ENCODE measurements around the gene TBXA2R.

The TBXA2R gene

DNA sequence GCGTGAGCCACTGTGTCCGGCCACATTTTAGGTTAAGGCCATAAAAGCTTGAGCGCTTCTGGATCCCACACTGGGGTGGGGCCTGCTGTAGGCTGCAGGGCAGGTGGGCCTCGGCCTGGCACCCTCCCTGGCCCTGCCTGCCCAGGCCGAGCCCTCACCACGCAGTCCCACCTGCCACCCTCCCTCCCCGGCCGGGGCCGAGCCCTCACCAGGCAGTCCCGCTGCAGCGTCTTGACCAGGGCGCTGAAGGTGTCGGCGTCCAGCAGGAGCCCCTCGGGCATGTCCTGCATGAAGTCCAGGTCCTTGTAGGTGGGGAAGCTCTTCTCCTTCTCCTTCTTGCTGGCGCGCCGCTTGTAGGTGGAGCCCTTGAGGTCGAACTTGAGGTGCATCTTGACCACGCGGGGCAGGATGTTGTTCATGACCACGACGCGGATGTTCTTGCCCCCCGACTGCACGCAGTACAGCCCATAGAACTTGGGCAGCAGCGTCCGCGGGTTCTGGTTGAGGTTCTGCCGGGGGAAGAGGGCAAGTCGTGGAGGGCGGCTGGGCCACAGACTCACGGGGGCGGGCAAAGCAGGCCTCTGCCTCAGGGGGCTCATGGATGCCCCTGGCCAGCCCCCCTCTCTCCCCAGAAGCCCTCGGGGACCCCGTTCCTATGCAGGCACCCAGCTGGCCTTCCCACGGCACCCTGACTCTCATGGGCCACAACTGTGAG is 46.6 kb upstream of the TBXA2R start:
- Histone ChIP-seq H3K9ac (ENCODE audit: low read length) (no peak overlapping the region), H2AK5ac (ENCODE audit: low read length) (no peak overlapping the region), H3K4me2 (ENCODE audit: low read length) (no peak overlapping the region), H4K91ac (ENCODE audit: low read depth, low read length) (no peak overlapping the region), H2BK5ac (ENCODE audit: low read depth, low read length, poor library complexity) (no peak overlapping the region), H3K27ac (ENCODE audit: low read depth, low read length) (no peak overlapping the region), H3K4ac (ENCODE audit: low read depth, low read length) (no peak overlapping the region), H3K18ac (ENCODE audit: low read length) (no peak overlapping the region), H4K8ac (ENCODE audit: low read depth, low read length) (no peak overlapping the region), H3K4me1 (ENCODE audit: control insufficient read depth in 1 of 2, insufficient read depth in 2 of 2, low read length in 2 of 2) (no peaks in the 10 kb centered on the region), H3K79me1 (ENCODE audit: low read length) (no peaks in the 10 kb centered on the region), H3K9me3 (ENCODE audit: insufficient read depth, low read depth, low read length) (peaks cover 3% of the 10 kb centered on the region), H3K14ac (ENCODE audit: low read length) (no peak overlapping the region), H2BK120ac (ENCODE audit: insufficient read depth, low read length, poor library complexity) (no peak overlapping the region), H4K12ac (ENCODE audit: low read depth, low read length) (no peak overlapping the region), H2AFZ (ENCODE audit: insufficient read depth, low read length, poor library complexity) (no peak overlapping the region), H3K23ac (ENCODE audit: low read length) (no peak overlapping the region), H2BK12ac (ENCODE audit: low read length) (no peak overlapping the region), H3K4me3 (ENCODE audit: low read depth, low read length) (no peak overlapping the region), H3K36me3 (ENCODE audit: control insufficient read depth in 1 of 2, insufficient read depth in 2 of 2, low read length in 2 of 2) (peaks cover 73% of the 10 kb centered on the region in 2 experiments), H3K79me2 (ENCODE audit: control insufficient read depth, insufficient read depth, low read length, poor library complexity) (no peaks in the 10 kb centered on the region), H3K27me3 (ENCODE audit: insufficient read depth, low read length) (no peaks in the 10 kb centered on the region)
- DNase-seq, result no peak
- WGBS (ENCODE audit: extremely low coverage, insufficient coverage, insufficient read length), result no CpG with 5 or more reads among the region's 37 CpGs

DNA sequence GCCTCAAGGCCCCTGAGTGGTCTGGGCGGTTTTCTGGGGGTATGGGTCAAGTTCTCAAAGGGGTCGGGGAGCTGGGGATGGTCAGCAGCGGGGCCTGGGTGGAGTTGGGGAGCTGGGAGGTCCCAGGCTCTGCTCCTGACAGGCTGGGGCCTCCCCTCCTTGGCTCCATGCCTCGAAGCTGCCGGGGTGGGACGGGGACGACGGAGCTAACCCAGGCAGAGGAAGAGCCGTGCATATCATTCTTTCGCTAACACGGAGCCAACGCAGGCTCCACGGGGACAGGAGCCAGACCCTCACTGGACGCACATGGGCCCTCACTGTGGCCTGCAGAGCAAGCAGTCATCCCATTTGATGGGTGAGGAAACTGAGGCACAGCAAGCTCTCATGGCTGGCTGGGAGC is 45.7 kb upstream of the TBXA2R start:
- WGBS (ENCODE audit: extremely low coverage, insufficient coverage, insufficient read length), result no CpG with 5 or more reads among the region's 14 CpGs
- no peak overlapping the region for H2BK12ac ChIP-seq (ENCODE audit: low read length)
- H2BK5ac ChIP-seq (ENCODE audit: low read depth, low read length, poor library complexity), result no peak overlapping the region

DNA sequence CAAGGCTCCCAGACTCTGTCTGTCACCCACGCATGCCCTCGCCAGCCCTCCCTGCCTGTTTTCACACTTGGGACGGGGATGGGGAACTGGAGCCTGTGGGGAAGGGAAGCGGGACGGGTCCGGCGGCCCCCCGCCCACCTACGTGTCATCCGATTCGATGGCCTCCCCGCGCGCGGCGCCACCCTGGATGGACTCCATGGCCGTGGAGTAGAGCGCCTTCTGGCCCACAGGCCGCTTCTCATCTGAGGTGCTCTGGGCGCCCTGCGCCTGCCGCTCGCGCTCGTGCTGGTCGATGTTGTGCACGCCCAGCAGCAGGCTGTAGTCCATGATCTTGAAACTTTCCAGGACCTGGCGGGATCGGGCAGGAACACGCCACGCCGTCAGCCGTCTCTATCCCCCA is 45.0 kb upstream of the TBXA2R start:
- no peak overlapping the region for H3K27ac ChIP-seq (ENCODE audit: low read depth, low read length)
- no peaks in the 10 kb centered on the region for H3K9me3 ChIP-seq (ENCODE audit: insufficient read depth, low read depth, low read length)
- peaks cover 64 to 69% of the 10 kb centered on the region in 2 experiments for H3K36me3 ChIP-seq (ENCODE audit: control insufficient read depth in 1 of 2, insufficient read depth in 2 of 2, low read length in 2 of 2)
- no peak overlapping the region for H3K4me2 ChIP-seq (ENCODE audit: low read length)
- no peak overlapping the region for H2AK5ac ChIP-seq (ENCODE audit: low read length)
- H3K18ac ChIP-seq (ENCODE audit: low read length), result no peak overlapping the region
- no peak overlapping the region for H2BK5ac ChIP-seq (ENCODE audit: low read depth, low read length, poor library complexity)
- no peak overlapping the region for H3K4me3 ChIP-seq (ENCODE audit: low read depth, low read length)
- H3K14ac ChIP-seq (ENCODE audit: low read length), result no peak overlapping the region
- H3K79me1 ChIP-seq (ENCODE audit: low read length), result no peaks in the 10 kb centered on the region
- no peaks in the 10 kb centered on the region for H3K79me2 ChIP-seq (ENCODE audit: control insufficient read depth, insufficient read depth, low read length, poor library complexity)
- H2AFZ ChIP-seq (ENCODE audit: insufficient read depth, low read length, poor library complexity), result no peak overlapping the region
- no peaks in the 10 kb centered on the region for H3K27me3 ChIP-seq (ENCODE audit: insufficient read depth, low read length)
- no peak overlapping the region for H3K23ac ChIP-seq (ENCODE audit: low read length)
- H4K8ac ChIP-seq (ENCODE audit: low read depth, low read length), result no peak overlapping the region
- H3K4ac ChIP-seq (ENCODE audit: low read depth, low read length), result no peak overlapping the region
- H3K9ac ChIP-seq (ENCODE audit: low read length), result no peak overlapping the region
- DNase-seq, result no peak
- no peak overlapping the region for H4K12ac ChIP-seq (ENCODE audit: low read depth, low read length)
- no peaks in the 10 kb centered on the region for H3K4me1 ChIP-seq (ENCODE audit: control insufficient read depth in 1 of 2, insufficient read depth in 2 of 2, low read length in 2 of 2)
- WGBS (ENCODE audit: extremely low coverage, insufficient coverage, insufficient read length), result no CpG with 5 or more reads among the region's 33 CpGs
- no peak overlapping the region for H2BK120ac ChIP-seq (ENCODE audit: insufficient read depth, low read length, poor library complexity)
- H2BK12ac ChIP-seq (ENCODE audit: low read length), result no peak overlapping the region
- no peak overlapping the region for H4K91ac ChIP-seq (ENCODE audit: low read depth, low read length)

More for the DNA sequence above, 45.7 kb upstream of the TBXA2R start:
- Histone ChIP-seq H3K4me2 (ENCODE audit: low read length) (no peak overlapping the region), H3K9ac (ENCODE audit: low read length) (no peak overlapping the region), H3K79me1 (ENCODE audit: low read length) (no peaks in the 10 kb centered on the region), H2BK120ac (ENCODE audit: insufficient read depth, low read length, poor library complexity) (no peak overlapping the region), H4K91ac (ENCODE audit: low read depth, low read length) (no peak overlapping the region), H3K23ac (ENCODE audit: low read length) (no peak overlapping the region), H3K4me1 (ENCODE audit: control insufficient read depth in 1 of 2, insufficient read depth in 2 of 2, low read length in 2 of 2) (no peaks in the 10 kb centered on the region), H3K9me3 (ENCODE audit: insufficient read depth, low read depth, low read length) (peaks cover 3% of the 10 kb centered on the region), H3K4ac (ENCODE audit: low read depth, low read length) (no peak overlapping the region), H4K12ac (ENCODE audit: low read depth, low read length) (no peak overlapping the region), H2AFZ (ENCODE audit: insufficient read depth, low read length, poor library complexity) (no peak overlapping the region), H4K8ac (ENCODE audit: low read depth, low read length) (no peak overlapping the region), H3K18ac (ENCODE audit: low read length) (no peak overlapping the region), H3K36me3 (ENCODE audit: control insufficient read depth in 1 of 2, insufficient read depth in 2 of 2, low read length in 2 of 2) (peaks cover 65 to 70% of the 10 kb centered on the region in 2 experiments), H3K79me2 (ENCODE audit: control insufficient read depth, insufficient read depth, low read length, poor library complexity) (no peaks in the 10 kb centered on the region), H3K14ac (ENCODE audit: low read length) (no peak overlapping the region), H3K27me3 (ENCODE audit: insufficient read depth, low read length) (no peaks in the 10 kb centered on the region), H3K27ac (ENCODE audit: low read depth, low read length) (no peak overlapping the region), H2AK5ac (ENCODE audit: low read length) (no peak overlapping the region), H3K4me3 (ENCODE audit: low read depth, low read length) (no peak overlapping the region)
- no peak for DNase-seq

GRCh38 chr19:3649888-3650287 is 43.2 kb upstream of the TBXA2R start:
- no peak overlapping the region for H2BK12ac ChIP-seq (ENCODE audit: low read length)
- H3K23ac ChIP-seq (ENCODE audit: low read length), result no peak overlapping the region
- no peak overlapping the region for H2AK5ac ChIP-seq (ENCODE audit: low read length)
- H3K27me3 ChIP-seq (ENCODE audit: insufficient read depth, low read length), result no peaks in the 10 kb centered on the region
- peaks cover 67 to 72% of the 10 kb centered on the region in 2 experiments for H3K36me3 ChIP-seq (ENCODE audit: control insufficient read depth in 1 of 2, insufficient read depth in 2 of 2, low read length in 2 of 2)
- no CpG with 5 or more reads among the region's 16 CpGs for WGBS (ENCODE audit: extremely low coverage, insufficient coverage, insufficient read length)
- H3K79me1 ChIP-seq (ENCODE audit: low read length), result no peaks in the 10 kb centered on the region
- no peak overlapping the region for H4K91ac ChIP-seq (ENCODE audit: low read depth, low read length)
- DNase-seq, result no peak
- no peak overlapping the region for H2BK5ac ChIP-seq (ENCODE audit: low read depth, low read length, poor library complexity)
- H2BK120ac ChIP-seq (ENCODE audit: insufficient read depth, low read length, poor library complexity), result no peak overlapping the region
- no peak overlapping the region for H3K14ac ChIP-seq (ENCODE audit: low read length)
- H3K4me2 ChIP-seq (ENCODE audit: low read length), result no peak overlapping the region
- H3K4ac ChIP-seq (ENCODE audit: low read depth, low read length), result no peak overlapping the region
- H2AFZ ChIP-seq (ENCODE audit: insufficient read depth, low read length, poor library complexity), result no peak overlapping the region
- H4K8ac ChIP-seq (ENCODE audit: low read depth, low read length), result no peak overlapping the region
- no peaks in the 10 kb centered on the region for H3K9me3 ChIP-seq (ENCODE audit: insufficient read depth, low read depth, low read length)
- no peak overlapping the region for H4K12ac ChIP-seq (ENCODE audit: low read depth, low read length)
- no peak overlapping the region for H3K4me3 ChIP-seq (ENCODE audit: low read depth, low read length)
- no peak overlapping the region for H3K27ac ChIP-seq (ENCODE audit: low read depth, low read length)
- no peak overlapping the region for H3K18ac ChIP-seq (ENCODE audit: low read length)
- no peaks in the 10 kb centered on the region for H3K79me2 ChIP-seq (ENCODE audit: control insufficient read depth, insufficient read depth, low read length, poor library complexity)
- H3K9ac ChIP-seq (ENCODE audit: low read length), result no peak overlapping the region
- H3K4me1 ChIP-seq (ENCODE audit: control insufficient read depth in 1 of 2, insufficient read depth in 2 of 2, low read length in 2 of 2), result no peaks in the 10 kb centered on the region
